Hepatocyte (in vitro differentiated cells): ENCODE measurements around the gene GNAZ.

Experiments used
- CTCF ChIP-seq: fragments of 200-600 bp; sonication (generic); IDR thresholded peaks from 2 replicates; pipeline ENCODE4 v1.5.1; 2016; ENCODE audit warnings: antibody characterized with exemption, mild to moderate bottlenecking; ENCODE audit not compliant: poor library complexity
- EZH2 ChIP-seq: fragments of 200-600 bp; sonication (generic); IDR thresholded peaks from 2 replicates; pipeline ENCODE4 v1.6.1; 2016; ENCODE audit warnings: antibody characterized with exemption, mild to moderate bottlenecking, borderline replicate concordance
- EZH2phosphoT487 ChIP-seq: fragments of 200-600 bp; sonication (generic); IDR thresholded peaks from one replicate; pipeline ENCODE4 v1.6.1; 2018; ENCODE audit warnings: antibody characterized with exemption, mild to moderate bottlenecking, low read depth, moderate library complexity; ENCODE audit not compliant: unreplicated experiment, severe bottlenecking

DNA sequence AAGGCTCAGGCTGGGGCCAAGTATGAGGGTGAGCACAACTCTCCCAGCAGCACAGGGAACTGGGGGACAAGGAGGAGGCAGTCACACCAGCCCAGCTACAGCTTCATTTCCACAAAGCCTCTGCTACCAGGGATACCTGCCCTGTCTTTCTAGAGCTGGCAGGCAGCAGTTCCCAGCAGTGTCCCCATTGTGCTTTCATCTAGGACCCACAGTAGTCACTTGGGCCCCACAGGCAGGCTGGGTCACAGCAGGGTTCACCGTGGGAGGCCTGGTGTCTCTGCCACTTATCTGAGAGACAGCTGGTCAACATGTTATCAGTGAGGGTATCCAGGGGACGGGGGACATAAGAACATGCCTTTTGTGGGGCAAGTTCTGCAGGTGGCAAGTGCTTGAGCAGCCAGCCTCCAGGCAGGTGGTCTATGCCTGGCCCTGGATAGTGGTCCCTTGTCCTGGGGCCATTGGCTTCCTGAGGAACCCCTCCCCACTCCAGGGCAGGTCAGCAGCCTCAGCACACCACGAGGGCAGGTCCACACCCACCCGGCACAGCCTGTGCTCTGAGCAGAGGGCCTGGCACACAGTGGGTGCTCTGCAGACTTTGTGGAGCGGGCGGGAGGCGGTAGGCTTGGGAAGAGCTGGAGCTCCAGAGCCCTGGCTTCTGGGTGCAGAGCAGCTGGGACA, 29.9 kb downstream of the GNAZ start:
- TF ChIP-seq CTCF (no peak), EZH2 (no peak), EZH2phosphoT487 (no peak)
